SU-DHL-6 (cell line): Measurements from ENCODE around the gene SLC9C1.

Experiments used
- H2AFZ ChIP-seq: fragments of 200-600 bp; sonication (generic); 2 replicates; pipeline ENCODE4 v1.6.1; 2014; ENCODE audit warnings: low read depth, mild to moderate bottlenecking, moderate library complexity, mixed read lengths, antibody characterized with exemption, low read length; ENCODE audit not compliant: severe bottlenecking
- H3F3A ChIP-seq: fragments of 200-600 bp; shearing (Covaris generic); 2 replicates; pipeline ENCODE4 v1.6.0; 2016; ENCODE audit warnings: antibody characterized with exemption, mild to moderate bottlenecking; ENCODE audit not compliant: insufficient read depth
- H3K27ac ChIP-seq: fragments of 200-600 bp; sonication (generic); 2 replicates; pipeline ENCODE4 v1.5.1; 2016; ENCODE audit warnings: low read depth, mild to moderate bottlenecking, low read length, moderate library complexity, mixed read lengths
- H3K27me3 ChIP-seq: fragments of 200-600 bp; sonication (generic), shearing (Covaris generic); 2 replicates; pipeline ENCODE4 v1.6.0; 2014; ENCODE audit warnings: mild to moderate bottlenecking, low read length
- H3K36me3 ChIP-seq: fragments of 200-600 bp; sonication (generic); 2 replicates; pipeline ENCODE4 v1.6.1; 2014; ENCODE audit warnings: mild to moderate bottlenecking, low read length, mixed read lengths
- H3K4me2 ChIP-seq: fragments of 300-600, 200-600 bp; shearing (Covaris generic), sonication (generic); 2 replicates; pipeline ENCODE4 v1.6.0; 2014; ENCODE audit warnings: low read length, low read depth, mild to moderate bottlenecking; ENCODE audit not compliant: poor library complexity, severe bottlenecking
- H3K4me3 ChIP-seq: fragments of 200-600 bp; sonication (generic); 2 replicates; pipeline ENCODE4 v1.5.1; 2014; ENCODE audit warnings: antibody characterized with exemption, low read length, mild to moderate bottlenecking, mixed read lengths; ENCODE audit not compliant: insufficient read depth, poor library complexity, severe bottlenecking
- H3K79me2 ChIP-seq: fragments of 200-600 bp; sonication (generic); 2 replicates; pipeline ENCODE4 v1.6.1; 2014; ENCODE audit warnings: mild to moderate bottlenecking, low read length, moderate library complexity; ENCODE audit not compliant: insufficient read depth
- H3K9ac ChIP-seq: fragments of 200-600 bp; sonication (generic); 2 replicates; pipeline ENCODE4 v1.7.0; 2014; ENCODE audit warnings: mild to moderate bottlenecking, low read length
- H3K9me2 ChIP-seq: fragments of 200-600 bp; sonication (generic); replicated peaks from 2 replicates; pipeline ENCODE4 v1.6.1; 2014; ENCODE audit warnings: low read length; ENCODE audit not compliant: insufficient read depth
- H3K9me3 ChIP-seq: fragments of 200-600 bp; sonication (generic); 2 replicates; pipeline ENCODE4 v1.6.1; 2014; ENCODE audit warnings: low read length, mixed read lengths; ENCODE audit not compliant: insufficient read depth
- H4K20me1 ChIP-seq: fragments of 200-600 bp; sonication (generic); 2 replicates; pipeline ENCODE4 v1.6.1; 2014; ENCODE audit warnings: low read depth, mild to moderate bottlenecking, antibody characterized with exemption, low read length, moderate library complexity, mixed read lengths
- CTCF ChIP-seq: fragments of 200-600 bp; sonication (generic); IDR thresholded peaks from one replicate; pipeline ENCODE4 v1.5.1; 2017; ENCODE audit warnings: antibody characterized with exemption, mild to moderate bottlenecking, low read length, moderate library complexity; ENCODE audit not compliant: insufficient read depth, poor library complexity, severe bottlenecking
- EZH2phosphoT487 ChIP-seq: fragments of 200-600 bp; sonication (generic), shearing (Covaris generic); conservative IDR thresholded peaks from 2 replicates; pipeline ENCODE4 v1.6.1; 2018; ENCODE audit warnings: mild to moderate bottlenecking, antibody characterized with exemption, low read length, moderate library complexity, mixed read lengths

SLC9C1 gene

GRCh38 chr3:112302881-112303763 is 9.1 kb upstream of the SLC9C1 start:
- Histone ChIP-seq H3K4me2 (peak overlapping the region; percentile 52), H3K36me3 (no peaks in the 10 kb centered on the region), H3K79me2 (no peaks in the 10 kb centered on the region), H3K9me2 (no peaks in the 10 kb centered on the region), H3K27ac (no peak overlapping the region), H4K20me1 (no peaks in the 10 kb centered on the region), H3F3A (peaks cover 9% of the 10 kb centered on the region; the same call in 1 of the 2 replicates), H3K9me3 (no peaks in the 10 kb centered on the region), H3K27me3 (no peaks in the 10 kb centered on the region), H3K4me3 (no peak overlapping the region), H3K9ac (peak overlapping the region; percentile 30), H2AFZ (peak overlapping the region; percentile 86)
- no peak for TF ChIP-seq EZH2phosphoT487
- TF ChIP-seq CTCF, result no peak

GRCh38 chr3:112302150-112302830 is 8.3 kb upstream of the SLC9C1 start:
- H3K79me2 ChIP-seq, result no peaks in the 10 kb centered on the region
- H3K27ac ChIP-seq, result no peak overlapping the region
- H3K9me2 ChIP-seq, result no peaks in the 10 kb centered on the region
- TF ChIP-seq CTCF (no peak), EZH2phosphoT487 (no peak)
- no peak overlapping the region for H3K9ac ChIP-seq
- H4K20me1 ChIP-seq, result no peaks in the 10 kb centered on the region
- no peak overlapping the region for H2AFZ ChIP-seq
- no peak overlapping the region for H3K4me3 ChIP-seq
- H3K27me3 ChIP-seq, result no peaks in the 10 kb centered on the region
- no peaks in the 10 kb centered on the region for H3K36me3 ChIP-seq
- peaks cover 16% of the 10 kb centered on the region; the same call in 1 of the 2 replicates for H3F3A ChIP-seq
- H3K4me2 ChIP-seq, result no peak overlapping the region
- no peaks in the 10 kb centered on the region for H3K9me3 ChIP-seq

GRCh38 chr3:112298781-112299180 is 4.8 kb upstream of the SLC9C1 start:
- no peak overlapping the region for H3K9ac ChIP-seq
- no peaks in the 10 kb centered on the region for H4K20me1 ChIP-seq
- H3K36me3 ChIP-seq, result no peaks in the 10 kb centered on the region
- H3K27me3 ChIP-seq, result no peaks in the 10 kb centered on the region
- H3K4me3 ChIP-seq, result no peak overlapping the region
- H3K27ac ChIP-seq, result peak overlapping the region; percentile 84; the same call in 1 of the 2 replicates
- peaks cover 22% of the 10 kb centered on the region for H3F3A ChIP-seq
- H2AFZ ChIP-seq, result peak overlapping the region; percentile 1
- peak overlapping the region; percentile 74 for H3K4me2 ChIP-seq
- no peaks in the 10 kb centered on the region for H3K79me2 ChIP-seq
- no peaks in the 10 kb centered on the region for H3K9me2 ChIP-seq
- TF ChIP-seq CTCF, result no peak
- TF ChIP-seq EZH2phosphoT487, result no peak
- no peaks in the 10 kb centered on the region for H3K9me3 ChIP-seq
